Gastroesophageal sphincter (tissue), 4 donors: ENCODE measurements around the gene TFF2. TPM values are rescaled to one million over a fixed set of nuclear protein-coding genes. Genes with fewer than 3 reads are reported as not detected.

ENCODE experiments used
- ATAC-seq: fragments of 150-250 bp; one replicate; pipeline ENCODE4 v1.9.1; 2016; ENCODE audit warnings: mild to moderate bottlenecking, moderate library complexity
- H3K27ac ChIP-seq, 4 donors: fragments of 200-600 bp; sonication (generic) in 3 of 4; 1 replicate in 3 of 4; 2 replicates in 1 of 4; pipeline ENCODE4 v1.5.1; 2016 to 2019
- H3K27me3 ChIP-seq: fragments of 200-600 bp; sonication (generic); one replicate; pipeline ENCODE4 v1.5.1; 2019
- H3K36me3 ChIP-seq, 2 donors: fragments of 200-600 bp; sonication (generic); one replicate each; pipeline ENCODE4 v1.5.1; 2019; ENCODE audit warnings: control low read depth in 1 of 2
- H3K4me1 ChIP-seq, 3 donors: fragments of 200-600 bp; sonication (generic); 1 replicate in 2 of 3; 2 replicates in 1 of 3; pipeline ENCODE4 v1.5.1; 2016 to 2019; ENCODE audit warnings: control low read depth in 2 of 3
- H3K4me3 ChIP-seq, 2 donors: fragments of 200-600 bp; sonication (generic); one replicate each; pipeline ENCODE4 v1.5.1; 2019; ENCODE audit warnings: mild to moderate bottlenecking in 1 of 2, moderate library complexity in 1 of 2
- H3K9me3 ChIP-seq, 3 donors: fragments of 200-600 bp; sonication (generic); one replicate each; pipeline ENCODE4 v1.5.1; 2017 to 2019; ENCODE audit warnings: control low read depth in 2 of 3
- EP300 ChIP-seq: sonication (generic); formaldehyde crosslinking; IDR thresholded peaks from one replicate; pipeline ENCODE4 v1.6.1; 2017; ENCODE audit warnings: antibody characterized with exemption, mild to moderate bottlenecking
- POLR2A ChIP-seq, 2 donors: fragments of 450-650 bp; IDR thresholded peaks; one replicate each; pipeline ENCODE4 v1.6.1; 2017; ENCODE audit warnings: antibody characterized with exemption in 2 of 2, mild to moderate bottlenecking in 2 of 2, moderate library complexity in 1 of 2
- POLR2AphosphoS5 ChIP-seq: sonication (generic); formaldehyde crosslinking; IDR thresholded peaks from one replicate; pipeline ENCODE4 v1.6.1; 2017; ENCODE audit warnings: antibody characterized with exemption
- WGBS, 2 donors: methylation state at CpG; one replicate each; pipeline ENCODE4 v1.1.5; 2018; ENCODE audit warnings: low coverage in 1 of 2; 5-methylcytosine and 5-hydroxymethylcytosine counted together
- total RNA-seq, 4 donors: library from RNA; depleted of rRNA; stranded (reverse); fragments of >200 nt; gene quantifications; one replicate each; pipeline ENCODE4 v1.1.0, GENCODE V29; 2016
- TF ChIP-seq, protein P1 (sequence below), 4 experiments: fragments of 200-600 bp in 2 of 4; fragments of 450-650 bp in 2 of 4; sonication (generic) in 1 of 4; IDR thresholded peaks; one replicate each; pipeline ENCODE4 v1.5.1; 2017 to 2019; ENCODE audit warnings: antibody characterized with exemption in 4 of 4, mild to moderate bottlenecking in 2 of 4, moderate library complexity in 2 of 4

The TFF2 gene
- total RNA-seq, 4 donors from 2014 or later: not detected

DNA sequence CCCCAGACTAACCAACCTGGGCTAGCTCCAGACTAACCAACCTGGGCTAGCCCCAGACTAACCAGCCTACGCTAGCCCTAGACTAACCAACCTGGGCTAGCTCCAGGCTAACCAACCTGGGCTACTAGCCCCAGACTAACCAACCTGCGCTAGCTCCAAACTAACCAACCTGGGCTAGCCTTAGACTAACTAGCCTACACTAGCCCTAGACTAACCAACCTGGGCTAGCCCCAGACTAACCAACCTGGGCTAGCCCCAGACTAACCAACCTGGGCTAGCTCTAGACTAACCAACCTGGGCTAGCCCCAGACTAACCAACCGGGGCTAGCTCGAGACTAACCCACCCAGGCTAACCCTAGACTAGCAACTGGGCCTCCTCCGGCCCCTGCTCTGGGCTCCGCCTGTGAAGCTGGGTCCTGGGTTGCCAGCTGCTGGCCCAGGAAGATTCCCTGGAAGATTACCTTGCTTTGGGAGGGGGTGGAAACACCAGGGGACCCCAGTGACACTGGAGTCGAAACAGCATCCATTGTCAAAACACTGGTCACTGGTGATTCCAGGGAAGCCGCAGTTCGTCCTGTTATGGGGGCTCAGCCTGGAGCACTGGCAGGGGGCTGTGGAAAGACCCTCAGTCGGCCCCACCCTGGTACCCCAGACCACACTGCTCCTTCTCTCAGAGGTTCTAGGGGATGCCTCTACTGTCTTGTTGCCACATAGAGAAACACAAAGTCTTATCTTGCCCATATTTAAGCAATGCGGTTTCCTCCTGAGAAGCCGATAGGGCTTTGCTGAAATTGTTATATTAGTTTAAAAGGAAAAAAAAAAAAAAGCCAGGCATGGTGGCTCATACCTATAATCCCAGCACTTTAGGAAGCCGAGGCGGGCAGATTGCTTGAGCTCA is 1.1 kb downstream of the TFF2 start:
- Histone ChIP-seq H3K4me1 (no peaks in the 10 kb centered on the region), H3K36me3 (no peaks in the 10 kb centered on the region), H3K27ac (no peak overlapping the region), H3K4me3 (no peak overlapping the region), H3K27me3 (peaks cover 43% of the 10 kb centered on the region), H3K9me3 (peaks cover 0 to 12% (median 0%) of the 10 kb centered on the region in 3 donors)
- TF ChIP-seq POLR2A (IDR thresholded peaks at IDR 0.05): no peak
- no peak for TF ChIP-seq POLR2AphosphoS5
- TF ChIP-seq, protein P1, sequence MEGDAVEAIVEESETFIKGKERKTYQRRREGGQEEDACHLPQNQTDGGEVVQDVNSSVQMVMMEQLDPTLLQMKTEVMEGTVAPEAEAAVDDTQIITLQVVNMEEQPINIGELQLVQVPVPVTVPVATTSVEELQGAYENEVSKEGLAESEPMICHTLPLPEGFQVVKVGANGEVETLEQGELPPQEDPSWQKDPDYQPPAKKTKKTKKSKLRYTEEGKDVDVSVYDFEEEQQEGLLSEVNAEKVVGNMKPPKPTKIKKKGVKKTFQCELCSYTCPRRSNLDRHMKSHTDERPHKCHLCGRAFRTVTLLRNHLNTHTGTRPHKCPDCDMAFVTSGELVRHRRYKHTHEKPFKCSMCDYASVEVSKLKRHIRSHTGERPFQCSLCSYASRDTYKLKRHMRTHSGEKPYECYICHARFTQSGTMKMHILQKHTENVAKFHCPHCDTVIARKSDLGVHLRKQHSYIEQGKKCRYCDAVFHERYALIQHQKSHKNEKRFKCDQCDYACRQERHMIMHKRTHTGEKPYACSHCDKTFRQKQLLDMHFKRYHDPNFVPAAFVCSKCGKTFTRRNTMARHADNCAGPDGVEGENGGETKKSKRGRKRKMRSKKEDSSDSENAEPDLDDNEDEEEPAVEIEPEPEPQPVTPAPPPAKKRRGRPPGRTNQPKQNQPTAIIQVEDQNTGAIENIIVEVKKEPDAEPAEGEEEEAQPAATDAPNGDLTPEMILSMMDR (IDR thresholded peaks at IDR 0.05): no peak
- no peak for TF ChIP-seq EP300
- WGBS, 2 donors: 60 to 90% methylated on average over 1 to 2 of the region's 14 CpGs
- no peak for ATAC-seq

GRCh38 chr21:42348762-42349161 is 2.0 kb downstream of the TFF2 start:
- no CpG with 5 or more reads among the region's 2 CpGs for WGBS, 2 donors
- Histone ChIP-seq H3K4me3 (no peak overlapping the region), H3K27ac (no peak overlapping the region), H3K9me3 (peaks cover 0 to 3% (median 0%) of the 10 kb centered on the region in 3 donors), H3K27me3 (peaks cover 37% of the 10 kb centered on the region), H3K36me3 (no peaks in the 10 kb centered on the region), H3K4me1 (no peaks in the 10 kb centered on the region)
- no peak for TF ChIP-seq POLR2AphosphoS5
- TF ChIP-seq, protein P1 (IDR thresholded peaks at IDR 0.05): no peak
- TF ChIP-seq EP300: no peak
- TF ChIP-seq POLR2A (IDR thresholded peaks at IDR 0.05): no peak
- ATAC-seq: no peak

DNA sequence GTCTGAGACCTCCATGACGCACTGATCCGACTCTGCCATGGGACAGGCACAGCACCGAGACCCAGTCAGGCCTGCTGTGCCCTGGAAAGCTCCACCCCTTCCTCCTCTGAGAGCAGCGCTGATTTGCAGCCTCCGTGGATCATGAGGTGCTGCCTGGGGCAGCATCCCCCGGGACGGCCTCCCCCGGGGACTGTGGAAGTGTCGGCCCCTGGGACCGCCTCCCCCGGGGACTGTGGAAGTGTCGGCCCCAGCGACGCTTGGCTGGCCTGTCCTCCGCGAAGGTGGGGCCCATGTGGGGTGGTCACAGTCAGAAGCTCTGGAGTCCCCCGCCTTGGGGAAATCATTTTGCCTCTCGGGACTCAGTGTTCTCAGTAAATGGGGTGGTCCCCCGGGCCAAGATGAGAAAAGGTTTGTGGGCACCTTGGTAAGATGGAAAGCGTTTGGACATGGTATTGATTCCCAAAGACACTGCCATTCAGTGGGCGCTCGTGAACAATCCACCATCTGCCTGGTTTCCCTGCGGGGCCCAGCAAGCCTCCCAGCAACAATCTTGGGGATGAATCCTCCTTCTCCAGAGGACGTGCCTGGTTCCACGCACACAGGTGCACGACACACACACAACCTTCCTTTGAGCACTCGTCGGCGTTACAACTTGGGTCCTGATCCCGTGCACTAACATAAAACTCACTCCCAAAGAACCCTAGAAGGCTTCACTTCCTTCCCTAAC is 3.0 kb downstream of the TFF2 start:
- ATAC-seq: no peak
- H3K36me3 ChIP-seq: no peaks in the 10 kb centered on the region
- no peak overlapping the region for H3K4me3 ChIP-seq
- no peaks in the 10 kb centered on the region for H3K9me3 ChIP-seq
- H3K4me1 ChIP-seq: no peaks in the 10 kb centered on the region
- no peak overlapping the region for H3K27ac ChIP-seq
- 84 to 94% methylated on average over 9 to 13 of the region's 30 CpGs for WGBS, 2 donors
- H3K27me3 ChIP-seq: peaks cover 36% of the 10 kb centered on the region
- no peak for TF ChIP-seq EP300
- TF ChIP-seq POLR2AphosphoS5: no peak
- TF ChIP-seq, protein P1 (IDR thresholded peaks at IDR 0.05): no peak
- TF ChIP-seq POLR2A (IDR thresholded peaks at IDR 0.05): no peak

- Histone ChIP-seq H3K36me3 (no peaks in the 10 kb centered on the region), H3K4me3 (no peak overlapping the region), H3K27me3 (peaks cover 36% of the 10 kb centered on the region), H3K4me1 (no peaks in the 10 kb centered on the region), H3K9me3 (no peaks in the 10 kb centered on the region), H3K27ac (no peak overlapping the region)
- ATAC-seq: no peak
- no peak for TF ChIP-seq EP300
- TF ChIP-seq, protein P1 (IDR thresholded peaks at IDR 0.05): no peak
- no peak for TF ChIP-seq POLR2AphosphoS5
- TF ChIP-seq POLR2A (IDR thresholded peaks at IDR 0.05): no peak
- 70 to 88% methylated on average over 5 to 14 of the region's 30 CpGs for WGBS, 2 donors
Observed at GRCh38 chr21:42346866-42347600, 3.8 kb downstream of the TFF2 start.
